Ishikawa (cell line): ENCODE measurements around the gene EMILIN3.

ENCODE experiments used
- CEBPB ChIP-seq: IDR thresholded peaks from 2 replicates; pipeline ENCODE4 v1.6.1; 2012
- CREB1 ChIP-seq: IDR thresholded peaks from 2 replicates; pipeline ENCODE4 v1.6.1; 2012; ENCODE audit warnings: low read depth
- EGR1 ChIP-seq: IDR thresholded peaks from 2 replicates; pipeline ENCODE4 v1.6.1; 2012
- EP300 ChIP-seq: IDR thresholded peaks from 2 replicates; pipeline ENCODE4 v1.6.1; 2012; ENCODE audit warnings: borderline replicate concordance
- FOXM1 ChIP-seq: IDR thresholded peaks from 2 replicates; pipeline ENCODE4 v1.6.1; 2012; ENCODE audit warnings: low read depth, borderline replicate concordance
- MAX ChIP-seq: IDR thresholded peaks from 2 replicates; pipeline ENCODE4 v1.6.1; 2012
- NFIC ChIP-seq: IDR thresholded peaks from 2 replicates; pipeline ENCODE4 v1.6.1; 2012
- RAD21 ChIP-seq: IDR thresholded peaks from 2 replicates; pipeline ENCODE4 v1.6.1; 2012; ENCODE audit warnings: low read depth
- REST ChIP-seq: IDR thresholded peaks from 2 replicates; pipeline ENCODE4 v1.6.1; 2012; ENCODE audit warnings: low read depth, mild to moderate bottlenecking
- TAF1 ChIP-seq: IDR thresholded peaks from 2 replicates; pipeline ENCODE4 v1.6.1; 2012; ENCODE audit warnings: low read depth, mild to moderate bottlenecking
- TCF12 ChIP-seq: IDR thresholded peaks from 2 replicates; pipeline ENCODE4 v1.6.1; 2012; ENCODE audit warnings: low read depth
- TEAD4 ChIP-seq: IDR thresholded peaks from 2 replicates; pipeline ENCODE4 v1.6.1; 2012
- USF1 ChIP-seq: IDR thresholded peaks from 2 replicates; pipeline ENCODE4 v1.6.1; 2012
- YY1 ChIP-seq: IDR thresholded peaks from 2 replicates; pipeline ENCODE4 v1.6.1; 2012; ENCODE audit warnings: low read depth
- ZBTB7A ChIP-seq: IDR thresholded peaks from 2 replicates; pipeline ENCODE4 v1.6.1; 2012; ENCODE audit warnings: low read depth

The EMILIN3 gene

GRCh38 chr20:41380551-41381193 lies 14.1 kb upstream of the EMILIN3 start:
- no peak for TF ChIP-seq NFIC
- no peak for TF ChIP-seq CEBPB

- TF ChIP-seq ZBTB7A (no peak), RAD21 (no peak), USF1 (no peak), EP300 (no peak), TAF1 (no peak), CEBPB (no peak), MAX (no peak), YY1 (no peak), EGR1 (no peak), REST (no peak), NFIC (no peak), FOXM1 (no peak), CREB1 (no peak), TEAD4 (no peak), TCF12 (no peak)
Measured at GRCh38 chr20:41379551-41379950, 12.9 kb upstream of the EMILIN3 start.

GRCh38 chr20:41377275-41377674 lies 10.7 kb upstream of the EMILIN3 start:
- TF ChIP-seq NFIC (no peak), EP300 (no peak), RAD21 (no peak), TCF12 (no peak)

GRCh38 chr20:41376349-41376748 lies 9.7 kb upstream of the EMILIN3 start:
- TF ChIP-seq CEBPB, result no peak
- no peak for TF ChIP-seq TEAD4
- TF ChIP-seq YY1, result no peak
- no peak for TF ChIP-seq REST
- no peak for TF ChIP-seq USF1
- no peak for TF ChIP-seq ZBTB7A
- TF ChIP-seq TAF1, result no peak
- TF ChIP-seq TCF12, result no peak
- no peak for TF ChIP-seq EGR1
- TF ChIP-seq MAX, result no peak
- TF ChIP-seq CREB1, result no peak
- TF ChIP-seq FOXM1, result no peak
- no peak for TF ChIP-seq NFIC
- no peak for TF ChIP-seq RAD21
- no peak for TF ChIP-seq EP300

- TF ChIP-seq TCF12, result no peak
- no peak for TF ChIP-seq ZBTB7A
- TF ChIP-seq TEAD4, result no peak
- no peak for TF ChIP-seq CREB1
- no peak for TF ChIP-seq USF1
- TF ChIP-seq MAX, result no peak
- TF ChIP-seq NFIC, result no peak
- no peak for TF ChIP-seq FOXM1
- no peak for TF ChIP-seq EGR1
- TF ChIP-seq RAD21, result no peak
- TF ChIP-seq EP300, result no peak
Measured at GRCh38 chr20:41375846-41376245, 9.2 kb upstream of the EMILIN3 start.
